ENCODE results near the gene PLIN4. TPM values are rescaled to one million over a fixed set of nuclear protein-coding genes. Genes with fewer than 3 reads are reported as not detected.

The PLIN4 gene
- polyA plus RNA-seq, 4 donors = 0.50 to 16.9 (median 1.1) TPM

DNA sequence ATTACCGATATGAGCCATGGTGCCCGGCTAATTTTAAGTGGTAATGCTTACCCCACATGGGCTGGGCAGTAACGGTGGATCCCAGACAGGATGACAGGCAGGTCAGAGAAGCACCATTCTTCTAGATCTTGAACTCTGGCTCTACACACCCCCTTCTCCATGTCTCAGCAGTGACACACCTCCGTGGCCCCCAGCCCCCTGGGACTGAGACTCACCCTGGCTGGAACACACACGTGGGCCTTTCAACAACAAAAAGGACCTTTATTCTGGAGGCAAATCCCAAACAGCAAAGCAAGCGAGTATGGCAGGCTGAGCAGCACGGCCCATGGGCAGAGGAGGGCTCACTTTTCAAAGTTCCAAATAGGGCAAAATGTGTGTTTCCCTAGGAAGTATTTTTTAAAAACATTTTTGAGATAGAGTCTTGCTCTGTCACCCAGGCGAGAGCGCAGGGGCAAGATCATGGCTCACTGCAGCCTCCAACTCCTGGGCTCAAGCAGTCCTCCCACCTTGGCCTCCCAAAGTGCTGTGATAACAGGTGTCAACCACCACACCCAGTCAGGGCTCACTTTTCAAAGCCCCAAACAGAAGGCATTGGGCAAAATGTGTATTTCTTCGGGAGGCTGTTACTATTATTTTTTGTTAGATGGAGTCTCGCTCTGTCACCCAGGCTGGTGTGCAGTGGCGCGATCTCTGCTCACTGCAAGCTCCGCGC lies 4.2 kb upstream of the PLIN4 start:
- no peaks in the 10 kb centered on the region for H3K36me3 ChIP-seq (ENCODE audit: control insufficient read depth in 3 of 3, insufficient read depth in 2 of 3, low read depth in 1 of 3, low read length in 3 of 3)
- H3K9me3 ChIP-seq (ENCODE audit: control insufficient read depth in 2 of 2, insufficient read depth in 1 of 2, low read depth in 1 of 2, low read length in 1 of 2) = peaks cover 0 to 10% of the 10 kb centered on the region in 2 donors
- H3K4me1 ChIP-seq (ENCODE audit: control insufficient read depth in 3 of 3, insufficient read depth in 2 of 3, low read depth in 1 of 3, low read length in 2 of 3) = no peaks in the 10 kb centered on the region
- no peak overlapping the region for H3K4me3 ChIP-seq (ENCODE audit: low read depth in 1 of 3, low read length in 3 of 3)
- H3K27ac ChIP-seq (ENCODE audit: low read depth in 1 of 3, low read length in 2 of 3) = no peak overlapping the region
- H3K27me3 ChIP-seq (ENCODE audit: control insufficient read depth in 3 of 3, insufficient read depth in 3 of 3, low read length in 3 of 3) = no peaks in the 10 kb centered on the region
- FAIRE-seq (no peak), DNase-seq (no peak)
- 83 to 86% (median 86%) methylated on average over 15 of the region's 15 CpGs for WGBS, 3 donors

DNA sequence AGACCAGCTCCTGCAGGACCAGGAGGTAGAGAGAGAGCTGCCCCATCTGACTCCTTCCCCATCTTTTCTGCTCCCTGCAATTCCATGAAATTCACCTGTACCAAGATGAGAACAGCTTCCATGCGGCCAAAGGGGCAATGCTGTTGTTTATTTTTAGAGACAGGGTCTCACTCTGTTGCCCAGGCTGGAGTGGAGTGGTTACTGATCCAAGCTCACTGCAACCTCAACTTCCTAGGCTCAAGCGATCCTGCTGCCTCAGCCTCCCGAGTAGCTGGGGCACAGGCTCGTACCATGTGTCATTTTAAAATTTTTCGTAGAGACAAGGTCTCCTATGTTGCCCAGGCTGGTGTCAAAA lies 3.6 kb upstream of the PLIN4 start:
- no peaks in the 10 kb centered on the region for H3K4me1 ChIP-seq (ENCODE audit: control insufficient read depth in 3 of 3, insufficient read depth in 2 of 3, low read depth in 1 of 3, low read length in 2 of 3)

DNA sequence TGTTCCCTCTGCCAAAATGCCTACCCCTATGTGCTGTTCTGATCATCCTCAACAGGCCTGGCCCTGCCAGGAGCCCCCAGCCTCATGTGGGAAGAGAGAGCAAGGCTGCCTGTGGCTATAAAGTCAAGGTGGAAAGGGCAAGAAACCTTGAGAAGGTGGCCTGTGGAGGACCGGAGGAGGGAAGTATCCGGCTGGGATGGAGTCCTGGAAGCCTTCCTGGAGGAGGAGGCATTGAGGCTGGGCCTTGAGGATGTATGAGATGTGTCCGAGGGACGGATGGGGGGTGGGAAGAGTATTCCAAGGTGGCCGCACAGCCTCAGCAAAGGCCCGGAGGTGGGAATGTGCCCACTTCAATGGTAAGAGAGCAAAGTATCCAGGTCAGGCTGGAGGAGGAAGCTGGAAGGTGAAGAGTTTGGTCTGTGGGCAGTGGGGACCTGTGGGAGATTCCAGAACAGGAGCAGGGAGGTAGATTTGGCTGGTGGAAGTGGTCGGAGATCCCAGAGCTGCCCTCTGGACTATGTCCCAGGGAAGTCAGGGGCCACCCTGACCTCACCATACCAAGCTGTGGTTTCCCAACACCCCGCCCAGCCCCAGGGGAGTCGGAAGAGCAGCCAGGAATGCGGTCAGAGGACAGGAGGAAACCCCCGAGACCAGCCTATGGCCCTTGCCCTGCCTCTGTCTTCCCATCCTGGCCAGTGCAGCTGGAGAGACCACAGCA lies 3.0 kb upstream of the PLIN4 start:
- Histone ChIP-seq H3K27me3 (ENCODE audit: control insufficient read depth in 3 of 3, insufficient read depth in 3 of 3, low read length in 3 of 3) (no peaks in the 10 kb centered on the region), H3K4me1 (ENCODE audit: control insufficient read depth in 3 of 3, insufficient read depth in 2 of 3, low read depth in 1 of 3, low read length in 2 of 3) (no peaks in the 10 kb centered on the region), H3K9me3 (ENCODE audit: control insufficient read depth in 2 of 2, insufficient read depth in 1 of 2, low read depth in 1 of 2, low read length in 1 of 2) (peaks cover 0 to 10% of the 10 kb centered on the region in 2 donors), H3K27ac (ENCODE audit: low read depth in 1 of 3, low read length in 2 of 3) (no peak overlapping the region), H3K36me3 (ENCODE audit: control insufficient read depth in 3 of 3, insufficient read depth in 2 of 3, low read depth in 1 of 3, low read length in 3 of 3) (no peaks in the 10 kb centered on the region), H3K4me3 (ENCODE audit: low read depth in 1 of 3, low read length in 3 of 3) (no peak overlapping the region)
- no peak for DNase-seq
- 65 to 74% (median 73%) methylated on average over 11 of the region's 11 CpGs for WGBS, 3 donors
- no peak for FAIRE-seq

More for the DNA sequence above, 3.6 kb upstream of the PLIN4 start:
- WGBS, 3 donors = 81 to 89% (median 86%) methylated on average over 5 of the region's 5 CpGs
- H3K27ac ChIP-seq (ENCODE audit: low read depth in 1 of 3, low read length in 2 of 3) = no peak overlapping the region
- no peak for FAIRE-seq
- no peaks in the 10 kb centered on the region for H3K27me3 ChIP-seq (ENCODE audit: control insufficient read depth in 3 of 3, insufficient read depth in 3 of 3, low read length in 3 of 3)
- H3K9me3 ChIP-seq (ENCODE audit: control insufficient read depth in 2 of 2, insufficient read depth in 1 of 2, low read depth in 1 of 2, low read length in 1 of 2) = peaks cover 0 to 10% of the 10 kb centered on the region in 2 donors
- no peaks in the 10 kb centered on the region for H3K36me3 ChIP-seq (ENCODE audit: control insufficient read depth in 3 of 3, insufficient read depth in 2 of 3, low read depth in 1 of 3, low read length in 3 of 3)
- no peak overlapping the region for H3K4me3 ChIP-seq (ENCODE audit: low read depth in 1 of 3, low read length in 3 of 3)
- no peak for DNase-seq

DNA sequence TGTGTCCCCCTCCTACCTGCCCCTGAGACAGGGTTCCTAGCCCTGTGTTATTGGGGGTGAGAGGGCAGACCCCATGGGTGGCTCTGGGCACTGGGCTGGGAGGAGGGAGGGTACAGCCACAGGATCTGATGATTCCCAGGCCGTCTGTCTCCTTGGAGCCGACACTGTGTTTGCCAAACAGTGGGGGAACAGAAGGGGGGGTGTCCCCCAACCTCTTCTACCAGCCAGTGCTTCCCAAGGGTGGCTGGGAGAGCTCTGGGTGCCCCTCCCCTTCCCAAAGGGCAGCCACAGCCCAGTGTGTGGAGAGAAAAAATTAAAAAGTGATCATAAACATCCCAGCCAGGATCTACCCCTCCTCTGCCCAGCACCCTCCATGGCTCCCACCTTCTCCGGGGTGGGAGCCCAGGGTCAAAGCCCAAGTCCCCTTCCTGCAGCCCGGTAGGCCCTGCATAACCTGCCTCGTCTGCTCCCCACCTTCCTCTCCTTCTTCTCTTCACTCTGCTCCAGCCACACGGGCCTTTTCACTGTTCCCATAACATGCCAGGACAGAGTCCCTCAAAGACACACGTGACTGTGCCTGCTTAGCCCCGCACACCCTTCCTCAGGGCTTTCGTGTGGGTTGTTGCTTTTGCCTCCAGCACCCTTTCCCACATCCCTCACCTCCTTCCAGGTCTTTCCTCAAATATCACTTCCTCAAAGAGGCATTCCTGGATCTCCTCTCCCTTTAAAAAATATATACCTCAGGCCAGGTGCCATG lies 1.4 kb upstream of the PLIN4 start:
- peaks cover 0 to 10% of the 10 kb centered on the region in 2 donors for H3K9me3 ChIP-seq (ENCODE audit: control insufficient read depth in 2 of 2, insufficient read depth in 1 of 2, low read depth in 1 of 2, low read length in 1 of 2)
- no peak overlapping the region for H3K27ac ChIP-seq (ENCODE audit: low read depth in 1 of 3, low read length in 2 of 3)
- FAIRE-seq = no peak
- no peak overlapping the region for H3K4me3 ChIP-seq (ENCODE audit: low read depth in 1 of 3, low read length in 3 of 3)
- no peaks in the 10 kb centered on the region for H3K4me1 ChIP-seq (ENCODE audit: control insufficient read depth in 3 of 3, insufficient read depth in 2 of 3, low read depth in 1 of 3, low read length in 2 of 3)
- no peaks in the 10 kb centered on the region for H3K36me3 ChIP-seq (ENCODE audit: control insufficient read depth in 3 of 3, insufficient read depth in 2 of 3, low read depth in 1 of 3, low read length in 3 of 3)
- no peak for DNase-seq
- WGBS, 3 donors = 34 to 69% (median 57%) methylated on average over 9 of the region's 9 CpGs
- no peaks in the 10 kb centered on the region for H3K27me3 ChIP-seq (ENCODE audit: control insufficient read depth in 3 of 3, insufficient read depth in 3 of 3, low read length in 3 of 3)

DNA sequence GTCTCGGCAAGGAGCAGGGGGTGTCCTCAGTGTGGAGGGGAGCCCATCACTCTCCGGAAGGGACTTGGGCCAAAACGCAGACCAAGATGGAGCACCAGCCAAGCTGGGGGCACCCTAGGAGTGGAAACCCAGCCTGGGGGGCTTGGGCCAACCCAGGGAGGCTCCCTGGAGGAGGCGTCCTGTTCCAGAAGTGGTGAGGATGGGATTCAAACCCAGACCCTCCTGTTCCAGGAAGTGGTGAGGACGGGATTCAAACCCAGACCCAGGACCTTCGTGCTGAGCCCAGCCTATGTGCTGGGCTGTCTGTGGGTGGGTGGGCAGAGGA lies 848 bp upstream of the PLIN4 start:
- FAIRE-seq (no peak), DNase-seq (no peak)
- Histone ChIP-seq H3K4me3 (ENCODE audit: low read depth in 1 of 3, low read length in 3 of 3) (no peak overlapping the region), H3K9me3 (ENCODE audit: control insufficient read depth in 2 of 2, insufficient read depth in 1 of 2, low read depth in 1 of 2, low read length in 1 of 2) (peaks cover 0 to 10% of the 10 kb centered on the region in 2 donors), H3K27me3 (ENCODE audit: control insufficient read depth in 3 of 3, insufficient read depth in 3 of 3, low read length in 3 of 3) (no peaks in the 10 kb centered on the region), H3K27ac (ENCODE audit: low read depth in 1 of 3, low read length in 2 of 3) (peak overlapping the region in 1 of 3 donors; percentile 1), H3K36me3 (ENCODE audit: control insufficient read depth in 3 of 3, insufficient read depth in 2 of 3, low read depth in 1 of 3, low read length in 3 of 3) (no peaks in the 10 kb centered on the region), H3K4me1 (ENCODE audit: control insufficient read depth in 3 of 3, insufficient read depth in 2 of 3, low read depth in 1 of 3, low read length in 2 of 3) (no peaks in the 10 kb centered on the region)
- WGBS, 3 donors = 84 to 90% (median 87%) methylated on average over 6 of the region's 6 CpGs

DNA sequence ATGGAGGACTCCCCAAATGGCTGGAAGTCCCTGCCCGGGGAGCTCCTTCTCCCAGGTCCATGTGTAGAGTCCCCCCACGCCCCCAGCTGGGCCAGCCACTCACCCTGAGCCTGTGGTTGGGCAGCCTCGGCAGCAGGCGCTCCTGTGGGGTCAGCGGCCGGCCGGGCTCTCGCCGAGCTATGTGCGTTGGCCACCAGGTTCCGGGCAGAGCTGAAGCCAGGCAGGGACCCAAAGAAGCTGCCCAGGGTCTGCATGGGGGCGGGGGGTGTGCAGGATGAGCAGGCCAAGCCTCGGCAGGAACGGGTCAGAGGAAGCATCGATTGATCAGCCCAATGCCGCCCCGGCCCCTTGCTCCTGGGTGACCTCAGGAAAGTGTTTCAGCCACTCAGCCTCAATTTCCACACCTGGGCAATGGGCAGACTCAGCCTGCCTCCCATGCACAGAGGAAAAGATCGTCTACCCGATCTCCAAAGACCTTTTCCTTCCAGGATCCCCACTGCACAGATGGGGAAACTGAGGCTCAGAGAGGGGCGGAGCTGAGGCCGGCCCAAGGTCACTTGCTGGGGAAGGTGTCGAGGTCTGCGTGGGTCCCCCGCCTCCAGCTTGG lies 732 bp downstream of the PLIN4 start:
- Histone ChIP-seq H3K4me3 (ENCODE audit: low read depth in 1 of 3, low read length in 3 of 3) (no peak overlapping the region), H3K9me3 (ENCODE audit: control insufficient read depth in 2 of 2, insufficient read depth in 1 of 2, low read depth in 1 of 2, low read length in 1 of 2) (peaks cover 0 to 10% of the 10 kb centered on the region in 2 donors), H3K27ac (ENCODE audit: low read depth in 1 of 3, low read length in 2 of 3) (no peak overlapping the region), H3K4me1 (ENCODE audit: control insufficient read depth in 3 of 3, insufficient read depth in 2 of 3, low read depth in 1 of 3, low read length in 2 of 3) (no peaks in the 10 kb centered on the region), H3K27me3 (ENCODE audit: control insufficient read depth in 3 of 3, insufficient read depth in 3 of 3, low read length in 3 of 3) (no peaks in the 10 kb centered on the region), H3K36me3 (ENCODE audit: control insufficient read depth in 3 of 3, insufficient read depth in 2 of 3, low read depth in 1 of 3, low read length in 3 of 3) (no peaks in the 10 kb centered on the region)
- DNase-seq (no peak), FAIRE-seq (no peak)
- WGBS, 3 donors = 82% methylated on average over 22 to 24 of the region's 24 CpGs

DNA sequence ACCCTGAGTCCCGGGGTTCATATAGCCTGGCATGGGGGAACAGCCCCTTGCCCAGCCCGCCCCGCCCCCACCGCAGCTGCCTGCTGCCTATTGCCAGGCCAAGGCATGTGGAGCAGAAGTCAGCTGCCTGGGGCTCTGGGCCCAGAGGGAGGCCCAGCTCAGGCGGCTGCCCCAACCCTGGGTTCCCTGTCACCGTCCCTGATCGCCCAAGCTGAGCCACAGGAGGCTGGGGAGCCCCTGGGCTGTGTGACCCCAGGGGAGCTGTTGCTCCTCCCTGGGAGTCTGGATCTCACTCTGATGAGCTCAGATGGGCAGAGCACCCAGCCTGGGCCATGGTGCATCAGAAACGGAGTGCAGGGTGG lies 1.4 kb downstream of the PLIN4 start:
- FAIRE-seq (no peak), DNase-seq (no peak)
- H3K36me3 ChIP-seq (ENCODE audit: control insufficient read depth in 3 of 3, insufficient read depth in 2 of 3, low read depth in 1 of 3, low read length in 3 of 3) = no peaks in the 10 kb centered on the region
- peaks cover 0 to 10% of the 10 kb centered on the region in 2 donors for H3K9me3 ChIP-seq (ENCODE audit: control insufficient read depth in 2 of 2, insufficient read depth in 1 of 2, low read depth in 1 of 2, low read length in 1 of 2)
- H3K27ac ChIP-seq (ENCODE audit: low read depth in 1 of 3, low read length in 2 of 3) = no peak overlapping the region
- no peaks in the 10 kb centered on the region for H3K4me1 ChIP-seq (ENCODE audit: control insufficient read depth in 3 of 3, insufficient read depth in 2 of 3, low read depth in 1 of 3, low read length in 2 of 3)
- no peak overlapping the region for H3K4me3 ChIP-seq (ENCODE audit: low read depth in 1 of 3, low read length in 3 of 3)
- WGBS, 3 donors = 56 to 68% (median 63%) methylated on average over 6 to 8 of the region's 8 CpGs
- H3K27me3 ChIP-seq (ENCODE audit: control insufficient read depth in 3 of 3, insufficient read depth in 3 of 3, low read length in 3 of 3) = no peaks in the 10 kb centered on the region

DNA sequence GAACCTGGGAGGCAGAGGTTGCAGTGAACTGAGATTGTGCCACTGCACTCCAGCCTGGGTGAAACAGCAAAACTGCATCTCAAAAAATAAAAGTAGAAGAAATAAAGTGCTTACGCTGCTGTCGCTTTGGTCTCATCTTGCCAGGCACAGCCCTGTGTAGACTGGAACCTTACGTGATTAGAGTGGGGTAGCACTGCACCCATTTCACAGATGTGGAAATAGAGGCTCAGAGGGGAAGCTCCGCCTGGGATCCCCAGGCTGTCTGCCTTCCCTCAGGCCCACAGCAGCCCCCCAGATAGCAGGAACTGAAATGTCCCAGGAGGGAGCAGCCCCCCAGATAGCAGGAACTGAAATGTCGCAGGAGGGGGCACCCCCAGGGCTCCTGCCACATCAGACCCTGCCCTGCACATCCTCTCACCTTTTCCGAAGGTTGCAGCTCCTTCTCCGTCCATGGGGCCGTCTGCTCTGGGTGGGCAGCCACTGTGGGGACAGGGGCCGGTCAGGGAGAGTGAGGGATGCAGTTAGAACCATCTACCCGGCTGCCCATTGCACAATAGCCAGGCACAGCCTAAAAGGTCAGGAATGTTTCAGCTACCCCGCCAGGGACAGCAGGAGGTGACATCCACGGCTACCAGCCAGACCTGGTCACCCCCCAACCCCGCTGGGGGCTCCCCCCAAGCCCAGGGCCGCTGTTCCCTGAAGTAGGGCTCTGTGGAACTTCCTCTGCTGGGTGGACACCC lies 1.9 kb downstream of the PLIN4 start:
- FAIRE-seq (no peak), DNase-seq (no peak)
- Histone ChIP-seq H3K4me3 (ENCODE audit: low read depth in 1 of 3, low read length in 3 of 3) (no peak overlapping the region), H3K36me3 (ENCODE audit: control insufficient read depth in 3 of 3, insufficient read depth in 2 of 3, low read depth in 1 of 3, low read length in 3 of 3) (no peaks in the 10 kb centered on the region), H3K27me3 (ENCODE audit: control insufficient read depth in 3 of 3, insufficient read depth in 3 of 3, low read length in 3 of 3) (no peaks in the 10 kb centered on the region), H3K27ac (ENCODE audit: low read depth in 1 of 3, low read length in 2 of 3) (no peak overlapping the region), H3K9me3 (ENCODE audit: control insufficient read depth in 2 of 2, insufficient read depth in 1 of 2, low read depth in 1 of 2, low read length in 1 of 2) (peaks cover 0 to 10% of the 10 kb centered on the region in 2 donors), H3K4me1 (ENCODE audit: control insufficient read depth in 3 of 3, insufficient read depth in 2 of 3, low read depth in 1 of 3, low read length in 2 of 3) (no peaks in the 10 kb centered on the region)
- 57 to 67% (median 66%) methylated on average over 14 of the region's 14 CpGs for WGBS, 3 donors

All from small intestine (tissue), 7 donors.